Measurements from ENCODE around the gene TAS2R4.
"Not testable (repeated sequence)": the region's sequence is repeated elsewhere in the genome, so short reads cannot be mapped to it uniquely, and the experiment has no call there.

TAS2R4 gene

DNA sequence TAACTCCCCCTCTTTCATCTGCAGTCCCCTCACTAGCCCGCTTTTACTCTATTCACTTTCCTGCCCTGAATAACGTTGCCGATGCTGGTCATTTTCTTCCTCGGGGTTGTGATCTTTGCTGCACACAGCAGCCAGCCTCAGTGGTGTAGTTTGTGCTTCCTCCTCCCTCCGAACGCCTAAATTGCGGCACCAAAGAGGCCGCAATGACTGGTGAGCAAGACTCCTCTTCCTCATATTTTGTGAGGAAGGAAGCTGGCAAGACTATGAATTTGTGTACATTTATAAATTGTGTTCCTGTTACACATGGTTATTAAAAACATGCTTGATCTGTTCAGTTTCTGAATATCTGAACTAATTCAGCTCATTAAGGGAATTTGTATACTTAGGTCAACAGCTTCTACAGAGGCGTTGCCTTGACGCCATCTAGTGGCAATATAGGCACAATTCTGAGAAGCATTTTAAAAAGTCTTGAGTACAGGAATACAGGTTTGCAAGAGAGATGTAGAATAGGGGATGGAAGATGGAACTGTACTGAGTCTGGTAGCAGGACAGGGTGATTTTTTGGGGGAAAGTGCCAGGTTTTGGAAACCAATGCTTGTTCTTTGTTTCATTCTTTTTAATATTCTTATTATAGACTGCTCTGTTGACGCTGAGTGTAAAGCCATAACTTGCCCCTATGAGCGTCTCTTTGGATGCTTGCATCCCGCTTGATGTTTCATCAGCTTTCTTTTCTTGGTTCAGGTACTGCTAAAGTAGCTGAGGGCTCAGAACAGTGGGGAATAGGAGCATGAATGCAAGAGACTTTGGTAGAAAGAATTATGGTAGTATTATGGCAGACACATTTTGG, 9.5 kb downstream of the TAS2R4 start:
- TF ChIP-seq, protein P1, sequence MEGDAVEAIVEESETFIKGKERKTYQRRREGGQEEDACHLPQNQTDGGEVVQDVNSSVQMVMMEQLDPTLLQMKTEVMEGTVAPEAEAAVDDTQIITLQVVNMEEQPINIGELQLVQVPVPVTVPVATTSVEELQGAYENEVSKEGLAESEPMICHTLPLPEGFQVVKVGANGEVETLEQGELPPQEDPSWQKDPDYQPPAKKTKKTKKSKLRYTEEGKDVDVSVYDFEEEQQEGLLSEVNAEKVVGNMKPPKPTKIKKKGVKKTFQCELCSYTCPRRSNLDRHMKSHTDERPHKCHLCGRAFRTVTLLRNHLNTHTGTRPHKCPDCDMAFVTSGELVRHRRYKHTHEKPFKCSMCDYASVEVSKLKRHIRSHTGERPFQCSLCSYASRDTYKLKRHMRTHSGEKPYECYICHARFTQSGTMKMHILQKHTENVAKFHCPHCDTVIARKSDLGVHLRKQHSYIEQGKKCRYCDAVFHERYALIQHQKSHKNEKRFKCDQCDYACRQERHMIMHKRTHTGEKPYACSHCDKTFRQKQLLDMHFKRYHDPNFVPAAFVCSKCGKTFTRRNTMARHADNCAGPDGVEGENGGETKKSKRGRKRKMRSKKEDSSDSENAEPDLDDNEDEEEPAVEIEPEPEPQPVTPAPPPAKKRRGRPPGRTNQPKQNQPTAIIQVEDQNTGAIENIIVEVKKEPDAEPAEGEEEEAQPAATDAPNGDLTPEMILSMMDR (IDR thresholded peaks at IDR 0.05; ENCODE audit: low read depth, low read length, missing control alignments): peak; percentile 75
- no peak overlapping the region for H3K4me3 ChIP-seq (ENCODE audit: low read depth, low read length)
- peak; percentile 16 for DNase-seq (ENCODE audit: low read depth)

DNA sequence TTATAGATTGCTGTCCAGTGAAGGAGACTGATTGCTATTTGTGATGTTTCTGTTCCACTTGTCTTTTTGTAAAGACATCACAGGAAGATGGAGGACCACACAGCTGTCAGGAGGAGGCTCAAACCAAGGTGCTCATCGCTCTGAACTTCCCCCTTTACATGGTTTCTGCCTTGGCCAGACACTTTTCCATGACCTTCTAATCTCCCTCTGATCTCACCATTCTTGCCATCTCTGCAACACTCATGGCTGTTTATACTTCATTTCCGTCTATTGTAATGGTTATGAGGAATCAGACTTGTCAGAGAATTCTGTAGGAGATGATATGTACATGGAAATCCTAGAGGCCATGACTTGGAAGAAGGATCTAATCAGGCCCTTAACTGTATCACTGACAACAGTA, 11.8 kb downstream of the TAS2R4 start:
- DNase-seq (ENCODE audit: low read depth): no peak
- no peak overlapping the region for H3K4me3 ChIP-seq (ENCODE audit: low read depth, low read length)
- TF ChIP-seq, protein P1 (IDR thresholded peaks at IDR 0.05; ENCODE audit: low read depth, low read length, missing control alignments): no peak

DNA sequence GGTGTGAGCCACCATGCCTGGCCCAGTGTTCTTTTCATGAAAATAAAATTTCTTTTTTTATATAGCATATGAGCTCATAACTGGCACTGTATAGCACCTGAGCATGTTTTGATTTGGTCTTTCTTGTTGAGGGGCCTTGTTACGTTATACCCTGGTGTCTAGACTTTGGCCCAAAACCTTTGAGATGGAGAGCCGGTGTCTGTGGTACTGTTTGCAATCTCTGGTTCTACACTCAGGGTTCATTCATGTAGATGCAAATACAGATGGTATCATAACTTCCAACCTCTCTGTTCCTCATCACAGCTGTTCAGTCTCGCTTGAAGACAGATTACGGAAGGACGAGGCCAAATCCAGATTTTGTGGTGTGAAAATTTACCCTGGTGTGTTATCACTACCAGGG, 13.4 kb downstream of the TAS2R4 start, which contains the start of gene TAS2R5:
Gene TAS2R5, plus strand, starts transcription at position 301 of the 400 bp plus-strand sequence. CDS start 145 bp downstream, outside the sequence.
- TF ChIP-seq, protein P1 (IDR thresholded peaks at IDR 0.05; ENCODE audit: low read depth, low read length, missing control alignments): no peak
- no peak within 1 kb of the TSS for H3K4me3 ChIP-seq (ENCODE audit: low read depth, low read length)
- DNase-seq (ENCODE audit: low read depth): no peak

DNA sequence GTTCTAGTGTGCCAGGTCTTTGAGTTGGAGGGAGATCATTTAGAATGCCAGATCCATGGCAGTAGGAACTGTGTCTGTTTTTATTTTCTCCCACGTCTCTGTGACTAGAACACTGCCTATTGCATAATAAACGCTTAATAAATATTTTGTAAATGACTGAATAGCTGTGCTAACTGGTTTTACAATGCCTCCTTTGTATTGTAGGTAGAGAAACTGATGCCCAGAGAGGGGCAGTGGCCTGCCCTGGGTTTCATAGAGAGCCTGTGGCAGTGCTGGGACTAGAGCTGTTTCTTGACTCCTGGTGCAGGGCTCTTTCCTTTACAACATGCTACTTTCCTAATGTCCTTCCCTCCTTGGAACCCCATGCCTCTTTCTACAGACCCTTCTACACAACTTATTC, 16.1 kb downstream of the TAS2R4 start:
- H3K4me3 ChIP-seq (ENCODE audit: low read depth, low read length): no peak overlapping the region
- DNase-seq (ENCODE audit: low read depth): no peak
- TF ChIP-seq, protein P1 (IDR thresholded peaks at IDR 0.05; ENCODE audit: low read depth, low read length, missing control alignments): no peak

- no peak overlapping the region for H3K4me3 ChIP-seq (ENCODE audit: low read depth, low read length)
- TF ChIP-seq, protein P1 (IDR thresholded peaks at IDR 0.05; ENCODE audit: low read depth, low read length, missing control alignments): no peak
- DNase-seq (ENCODE audit: low read depth): no peak
Measured at GRCh38 chr7:141820067-141820466, 43.6 kb downstream of the TAS2R4 start.

DNA sequence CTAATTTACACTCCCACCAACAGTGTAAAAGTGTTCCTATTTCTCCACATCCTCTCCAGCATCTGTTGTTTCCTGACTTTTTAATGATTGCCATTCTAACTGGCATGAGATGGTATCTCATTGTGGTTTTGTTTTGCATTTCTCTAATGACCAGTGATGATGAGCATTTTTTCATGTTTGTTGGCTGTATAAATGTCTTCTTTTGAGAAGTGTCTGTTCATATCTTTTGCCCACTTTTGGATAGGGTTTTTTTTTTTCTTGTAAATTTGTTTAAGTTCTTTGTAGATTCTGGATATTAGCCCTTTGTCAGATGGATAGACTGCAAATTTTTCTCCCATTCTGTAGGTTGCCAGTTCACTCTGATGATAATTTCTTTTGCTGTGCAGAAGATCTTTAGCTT, 46.0 kb downstream of the TAS2R4 start:
- not testable (repeated sequence) for DNase-seq (ENCODE audit: low read depth); H3K4me3 ChIP-seq (ENCODE audit: low read depth, low read length)
